ENCODE results near the gene PAGR1.

DNA sequence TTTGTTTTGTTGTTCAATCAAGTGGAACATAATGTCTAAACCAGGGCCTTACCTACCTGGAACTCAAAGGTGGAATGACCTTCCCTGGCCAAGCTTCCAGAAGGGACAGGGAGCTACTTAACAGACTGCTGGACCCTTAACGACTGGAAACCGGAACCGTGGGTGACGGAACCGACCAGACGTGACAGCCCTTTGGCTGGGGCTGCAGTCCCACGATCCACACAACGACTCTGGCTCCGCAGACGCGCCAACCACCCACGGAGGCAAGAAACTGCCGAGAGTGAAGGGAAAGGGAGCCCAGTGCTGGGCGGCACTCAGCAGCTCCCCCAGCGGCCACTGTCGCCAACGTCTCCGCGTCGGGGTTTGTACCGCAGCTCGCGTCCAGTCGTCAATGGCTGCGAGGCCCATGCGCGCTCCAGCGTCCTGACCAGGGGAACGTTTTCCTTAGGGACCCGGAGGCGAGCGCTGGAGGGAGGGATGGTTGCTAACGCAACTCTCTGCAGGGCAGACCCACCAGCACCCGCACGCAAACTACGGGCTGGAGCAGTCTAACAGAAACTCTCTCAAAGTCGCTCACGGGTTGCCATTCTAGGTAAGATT, 31.0 kb upstream of the PAGR1 start:
- TF ChIP-seq POLR2A (IDR thresholded peaks at IDR 0.05; ENCODE audit: low read depth, low read length): no peak
- TF ChIP-seq POLR2AphosphoS5 (IDR thresholded peaks at IDR 0.05; ENCODE audit: low read depth, low read length): no peak
- TF ChIP-seq SPI1 (IDR thresholded peaks at IDR 0.05; ENCODE audit: low read depth, low read length): no peak
- no peak for TF ChIP-seq TAF1 (IDR thresholded peaks at IDR 0.05; ENCODE audit: low read depth, low read length)

All from GM12891 (cell line).